ENCODE results near the gene RUBCN. TPM values are rescaled to one million over a fixed set of nuclear protein-coding genes. Genes with fewer than 3 reads are reported as not detected.
"Not testable (repeated sequence)": the region's sequence is repeated elsewhere in the genome, so short reads cannot be mapped to it uniquely, and the experiment has no call there.

The RUBCN gene
- total and polyA plus RNA-seq, 10 donors = 7.5 to 129 (median 60.6) TPM

DNA sequence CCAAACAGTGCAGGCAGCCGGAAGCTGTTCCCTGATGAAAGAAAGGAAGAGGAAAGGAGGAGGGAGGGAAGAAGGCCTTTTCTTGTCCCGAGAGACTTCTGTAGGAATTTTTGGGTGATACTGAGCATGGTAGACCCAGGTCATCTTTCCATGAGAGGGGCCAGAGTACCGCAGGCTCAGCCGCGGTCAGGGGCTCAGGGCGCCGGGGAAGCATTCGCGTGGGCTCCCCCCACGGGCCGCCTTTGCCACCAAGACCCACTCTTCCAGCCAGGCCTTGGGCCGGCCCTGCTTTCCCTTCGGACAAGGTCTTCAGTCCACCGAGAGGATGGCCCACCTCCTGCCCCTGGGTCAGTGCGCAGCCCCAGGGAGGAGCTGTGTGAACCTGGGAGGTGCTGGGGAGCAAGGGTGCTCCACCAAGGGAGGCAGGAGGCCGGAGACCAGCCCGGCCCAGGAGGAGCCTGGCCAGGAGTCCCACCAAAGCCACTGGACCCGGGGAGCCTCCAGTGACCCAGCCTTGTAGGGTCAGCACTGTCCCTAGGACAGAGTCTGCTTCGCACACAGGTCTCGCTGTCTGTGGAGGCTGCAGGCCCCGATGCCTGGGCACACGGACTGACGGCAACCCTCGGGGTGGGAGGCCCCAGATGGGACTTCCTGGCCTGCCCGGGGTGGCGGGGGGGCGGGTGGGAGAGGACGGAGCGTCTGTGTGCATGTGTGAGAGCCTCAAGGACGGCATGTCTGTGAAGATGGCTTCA is 79.0 kb downstream of the RUBCN start:
- H3K27me3 ChIP-seq (replicated peaks in 1 of 7); H3K36me3 ChIP-seq; H3K4me1 ChIP-seq; H3K27ac ChIP-seq; H3K4me3 ChIP-seq; intact Hi-C loops (cut with DNase I; ENCODE audit: low total_unique reads); H3K9me3 ChIP-seq: not testable (repeated sequence)
- peak; percentile 64 for DNase-seq
- 78 to 92% (median 87%) methylated on average over 6 to 22 of the region's 30 CpGs; no CpG with 5 or more reads in 1 of the 5 donors for WGBS, 5 donors

DNA sequence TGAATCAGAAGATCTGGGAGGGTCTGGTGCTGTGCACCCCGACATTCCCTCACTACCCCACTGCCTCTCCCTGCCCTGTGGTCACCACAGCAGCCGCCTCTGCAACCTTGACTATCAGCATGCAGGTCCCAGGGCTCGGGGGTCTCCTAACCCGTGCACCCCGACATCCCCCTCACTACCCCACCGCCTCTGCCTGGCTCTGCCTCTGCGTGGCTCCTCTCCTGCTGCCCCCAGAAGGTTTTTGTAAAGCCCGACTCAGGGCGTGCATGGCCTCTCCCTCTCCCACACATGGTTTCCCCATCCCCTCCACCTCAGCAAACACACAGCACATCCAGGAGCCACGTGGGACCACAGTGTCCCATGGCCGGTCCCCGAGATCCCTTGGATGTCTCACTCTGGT is 79.7 kb downstream of the RUBCN start:
- H3K9me3 ChIP-seq; intact Hi-C loops (cut with DNase I; ENCODE audit: low total_unique reads); H3K4me3 ChIP-seq; H3K4me1 ChIP-seq; H3K36me3 ChIP-seq; H3K27me3 ChIP-seq (replicated peaks in 1 of 7); H3K27ac ChIP-seq: not testable (repeated sequence)
- 80 to 88% (median 86%) methylated on average over 4 to 12 of the region's 12 CpGs for WGBS, 5 donors
- peak; percentile 42 for DNase-seq

DNA sequence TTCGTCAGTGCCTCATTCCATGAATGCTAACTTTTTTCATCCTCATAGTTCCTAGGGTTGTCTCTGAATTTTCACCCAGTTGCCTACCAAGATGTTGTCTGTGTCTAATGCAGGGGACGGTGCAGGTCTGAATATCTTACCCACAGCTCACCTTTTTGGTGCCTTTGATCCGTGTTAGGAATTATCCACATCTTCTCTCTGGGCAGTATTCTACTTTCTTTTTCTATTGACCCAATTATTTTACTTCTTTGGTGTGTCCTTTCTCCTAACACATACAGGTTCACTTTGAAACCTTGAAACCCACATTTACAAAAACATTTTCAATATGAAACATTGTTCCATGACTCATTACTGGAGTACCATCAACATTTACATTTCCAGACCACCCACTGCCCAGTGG is 80.6 kb downstream of the RUBCN start:
- WGBS, 5 donors = 71 to 91% (median 82%) methylated on average over 2 to 3 of the region's 3 CpGs
- H3K27me3 ChIP-seq (replicated peaks in 1 of 7); H3K4me1 ChIP-seq; H3K4me3 ChIP-seq; H3K36me3 ChIP-seq; DNase-seq; intact Hi-C loops (cut with DNase I; ENCODE audit: low total_unique reads); H3K27ac ChIP-seq; H3K9me3 ChIP-seq: not testable (repeated sequence)

DNA sequence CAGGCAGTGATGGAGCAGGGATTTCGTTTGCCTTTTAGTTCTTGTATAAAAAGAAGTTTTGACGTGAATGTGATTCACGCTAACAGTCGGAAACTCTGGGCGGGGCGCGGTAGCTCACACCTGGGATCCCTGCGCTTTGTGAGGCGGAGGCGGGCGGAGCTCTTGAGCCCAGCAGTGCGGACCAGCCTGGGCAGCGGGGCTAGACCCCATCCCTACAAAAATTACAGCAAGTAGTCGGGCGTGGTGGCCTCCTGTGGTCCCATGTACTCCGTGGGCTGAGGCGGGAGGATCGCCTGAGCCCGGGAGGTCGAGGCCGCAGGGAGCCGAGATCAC is 81.7 kb downstream of the RUBCN start:
- H3K27ac ChIP-seq; H3K27me3 ChIP-seq (replicated peaks in 1 of 7); intact Hi-C loops (cut with DNase I; ENCODE audit: low total_unique reads); H3K4me1 ChIP-seq; DNase-seq; H3K9me3 ChIP-seq; H3K36me3 ChIP-seq; H3K4me3 ChIP-seq: not testable (repeated sequence)
- 0% methylated on average over 4 to 9 of the region's 22 CpGs; no CpG with 5 or more reads in 3 of the 5 donors for WGBS, 5 donors

DNA sequence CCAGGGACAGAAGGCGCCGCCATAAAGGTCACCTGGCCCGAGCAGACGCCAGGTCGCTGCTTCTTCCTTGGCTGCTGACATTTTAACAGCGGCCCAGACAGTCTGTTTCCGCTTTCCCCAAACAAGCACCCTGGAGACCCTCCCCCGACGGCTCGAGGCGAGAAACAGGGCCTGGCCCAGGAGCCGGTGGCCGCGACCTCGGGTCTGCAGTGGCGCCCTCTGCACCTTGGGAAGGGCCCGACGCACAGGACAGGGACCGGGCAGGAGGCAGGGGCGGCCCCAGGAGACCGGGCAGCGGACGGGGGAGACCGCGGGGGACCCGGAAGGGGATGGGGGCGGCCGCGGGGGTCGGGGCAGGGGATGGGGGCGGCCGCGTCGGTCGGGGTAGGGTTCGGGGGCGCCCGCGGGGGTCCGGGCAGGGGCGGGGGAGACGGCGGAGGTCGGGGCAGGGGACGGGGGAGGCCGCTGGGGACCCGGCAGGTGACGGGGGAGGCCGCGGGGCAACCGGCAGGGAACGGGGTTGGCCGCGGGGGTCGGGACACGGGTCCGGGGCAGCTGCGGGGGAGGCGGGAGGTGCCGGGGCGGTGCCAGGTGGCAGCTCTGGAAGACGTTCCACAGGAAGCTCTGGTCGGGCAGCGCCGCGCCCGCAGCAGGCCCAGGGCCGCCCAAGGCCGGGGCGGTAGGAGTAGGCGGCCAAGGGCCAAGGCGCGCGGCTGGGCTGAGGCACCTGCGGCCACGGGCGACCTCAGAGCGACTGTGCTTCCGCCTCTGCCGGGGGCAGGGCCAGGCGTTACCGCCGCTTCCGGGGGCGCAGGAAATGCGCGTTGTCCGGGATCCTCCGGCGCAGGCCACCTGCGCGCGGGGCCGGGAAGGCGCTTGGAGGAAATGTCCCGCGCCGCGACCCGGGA is 82.4 kb downstream of the RUBCN start:
- peak; percentile 87 for DNase-seq
- H3K4me1 ChIP-seq; intact Hi-C loops (cut with DNase I; ENCODE audit: low total_unique reads); H3K27me3 ChIP-seq (replicated peaks in 1 of 7); H3K9me3 ChIP-seq; H3K36me3 ChIP-seq: not testable (repeated sequence)
- Histone ChIP-seq H3K27ac (peak overlapping the region in 4 of 8 donors; percentile 32 to 67 (median 57)), H3K4me3 (peak overlapping the region in 5 of 8 donors; percentile 30 to 64 (median 38))
- 4 to 8% (median 6%) methylated on average over 12 to 21 of the region's 100 CpGs; no CpG with 5 or more reads in 1 of the 5 donors for WGBS, 5 donors

DNA sequence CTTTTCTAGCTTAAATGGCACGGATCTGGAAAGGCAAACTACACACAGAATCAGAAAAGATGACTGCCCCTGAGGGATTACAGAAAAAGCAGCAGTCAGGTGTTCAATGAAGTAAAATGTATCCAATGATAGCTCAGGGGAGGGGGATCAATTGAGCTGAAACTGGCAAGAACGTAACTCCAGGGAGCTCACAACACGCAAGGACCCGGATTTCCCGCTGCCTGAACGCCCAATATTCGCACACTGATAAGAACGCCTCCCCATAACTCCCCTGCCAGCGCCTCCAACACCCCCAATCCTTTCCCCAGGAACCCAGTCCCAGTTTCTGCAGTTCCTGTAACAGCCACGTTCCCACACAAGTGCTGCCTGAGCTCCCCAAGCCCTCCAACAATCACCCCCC is 83.8 kb downstream of the RUBCN start:
- DNase-seq; H3K4me1 ChIP-seq; H3K4me3 ChIP-seq; H3K36me3 ChIP-seq; H3K27ac ChIP-seq; H3K27me3 ChIP-seq (replicated peaks in 1 of 7); H3K9me3 ChIP-seq; intact Hi-C loops (cut with DNase I; ENCODE audit: low total_unique reads): not testable (repeated sequence)
- WGBS, 5 donors = 50 to 73% (median 57%) methylated on average over 1 of the region's 10 CpGs; no CpG with 5 or more reads in 1 of the 5 donors

DNA sequence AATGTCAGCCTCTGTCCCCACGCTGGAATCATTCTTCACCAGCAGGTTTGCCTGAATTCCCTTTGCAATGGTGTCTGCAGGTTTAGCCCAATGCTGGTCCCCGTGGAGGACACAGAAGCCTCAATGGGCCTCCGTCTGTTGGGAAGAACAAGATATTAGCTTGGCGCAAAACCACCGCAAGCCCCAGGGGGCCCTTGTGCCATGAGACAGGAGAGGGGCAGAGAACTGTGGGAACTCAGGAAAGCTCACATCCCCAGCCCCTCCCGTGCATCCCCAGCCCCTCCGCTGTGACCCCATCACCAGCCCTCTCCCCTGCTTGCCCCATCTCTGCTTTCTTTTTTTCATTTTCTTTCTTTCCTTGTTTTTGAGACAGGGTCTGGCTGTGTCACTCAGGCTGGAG is 89.1 kb downstream of the RUBCN start:
- H3K27ac ChIP-seq; H3K27me3 ChIP-seq (replicated peaks in 1 of 7); H3K9me3 ChIP-seq; H3K4me3 ChIP-seq; H3K36me3 ChIP-seq; H3K4me1 ChIP-seq; intact Hi-C loops (cut with DNase I; ENCODE audit: low total_unique reads): not testable (repeated sequence)
- DNase-seq = peak; percentile 62
- WGBS, 5 donors = 89 to 98% (median 96%) methylated on average over 3 to 6 of the region's 7 CpGs

DNA sequence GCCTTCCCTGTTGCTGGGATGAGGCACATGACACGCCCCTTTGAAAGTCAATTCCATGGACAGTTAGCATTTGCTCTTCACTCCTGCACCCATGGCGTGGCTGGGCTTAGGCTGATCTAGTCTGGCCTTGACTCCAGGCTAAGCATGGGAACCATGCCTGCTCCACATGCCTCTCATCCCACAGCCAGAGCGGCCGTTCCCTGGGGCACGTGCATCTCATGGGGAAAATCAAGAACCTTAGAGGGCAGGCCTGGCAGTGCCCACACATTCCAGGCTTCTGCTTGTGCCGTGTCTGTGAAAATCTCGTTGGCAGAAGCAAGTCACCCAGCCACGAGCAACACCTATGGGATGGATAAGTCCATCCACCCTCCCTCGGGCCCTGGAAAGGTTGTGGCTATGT is 89.5 kb downstream of the RUBCN start:
- H3K36me3 ChIP-seq; DNase-seq; H3K27ac ChIP-seq; H3K9me3 ChIP-seq; H3K4me3 ChIP-seq; H3K4me1 ChIP-seq; intact Hi-C loops (cut with DNase I; ENCODE audit: low total_unique reads); H3K27me3 ChIP-seq (replicated peaks in 1 of 7): not testable (repeated sequence)
- 93 to 97% (median 95%) methylated on average over 7 to 9 of the region's 9 CpGs for WGBS, 5 donors

DNA sequence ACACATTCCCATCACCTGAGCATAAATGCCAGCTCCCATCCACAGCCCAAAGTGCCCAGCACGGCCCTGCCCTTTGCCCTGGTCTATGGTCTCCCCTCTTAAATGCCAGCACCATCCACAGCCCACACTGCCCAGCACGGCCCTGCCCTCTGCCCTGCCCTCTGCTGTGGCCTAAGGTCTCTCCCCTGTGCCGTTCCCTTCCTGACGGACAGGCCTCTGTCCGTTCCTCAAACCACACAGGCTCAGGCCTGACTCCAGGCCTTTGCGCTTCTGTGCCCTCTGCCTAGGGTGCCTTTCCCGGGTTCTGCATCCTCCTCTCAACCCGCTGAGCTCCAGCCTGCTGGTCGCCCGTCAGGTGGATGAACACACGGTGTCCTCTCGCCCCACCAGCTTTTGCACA is 90.4 kb downstream of the RUBCN start:
- DNase-seq = peak; percentile 64
- H3K36me3 ChIP-seq = not testable (repeated sequence)

DNA sequence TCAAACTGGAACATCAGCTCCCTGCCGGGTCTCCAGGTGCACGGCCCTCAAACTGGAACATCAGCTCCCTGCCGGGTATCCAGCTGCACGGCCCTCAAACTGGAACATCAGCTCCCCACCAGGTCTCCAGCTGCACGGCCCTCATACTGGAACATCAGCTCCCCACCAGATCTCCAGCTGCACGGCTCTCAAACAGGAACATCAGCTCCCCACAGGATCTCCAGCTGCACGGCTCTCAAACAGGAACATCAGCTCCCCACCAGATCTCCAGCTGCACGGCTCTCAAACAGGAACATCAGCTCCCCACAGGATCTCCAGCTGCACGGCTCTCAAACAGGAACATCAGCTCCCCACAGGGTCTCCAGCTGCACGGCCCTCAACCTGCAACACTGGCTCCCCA is 99.1 kb downstream of the RUBCN start:
- DNase-seq; H3K27ac ChIP-seq; H3K9me3 ChIP-seq; H3K4me3 ChIP-seq; H3K36me3 ChIP-seq; H3K4me1 ChIP-seq; intact Hi-C loops (cut with DNase I; ENCODE audit: low total_unique reads); H3K27me3 ChIP-seq (replicated peaks in 1 of 7): not testable (repeated sequence)
- WGBS, 5 donors = 47 to 69% (median 60%) methylated on average over 9 to 10 of the region's 10 CpGs

More for the DNA sequence above, 90.4 kb downstream of the RUBCN start:
- H3K4me1 ChIP-seq; intact Hi-C loops (cut with DNase I; ENCODE audit: low total_unique reads); H3K4me3 ChIP-seq; H3K27me3 ChIP-seq (replicated peaks in 1 of 7); H3K27ac ChIP-seq; H3K9me3 ChIP-seq: not testable (repeated sequence)
- WGBS, 5 donors = 80 to 95% (median 92%) methylated on average over 11 to 12 of the region's 12 CpGs
